ENCODE measurements around the gene RHD.
"Not testable (repeated sequence)": the region's sequence is repeated elsewhere in the genome, so short reads cannot be mapped to it uniquely, and the experiment has no call there.

Gene RHD

GRCh38 chr1:25272238-25272637, at the start of gene RHD:
RHD (plus strand) TSS chr1:25272509; CDS start chr1:25272548, 39 bp downstream.
- not testable (repeated sequence) for H3K27me3 Mint-ChIP-seq; H3K9me3 Mint-ChIP-seq (ENCODE audit: low read depth); H3K4me3 Mint-ChIP-seq; H3K4me1 Mint-ChIP-seq (ENCODE audit: low read depth); H3K36me3 Mint-ChIP-seq; H3K27ac Mint-ChIP-seq

- peaks cover 14% of the 10 kb centered on the region for H3K36me3 Mint-ChIP-seq
- H3K4me1 Mint-ChIP-seq (ENCODE audit: low read depth): peaks cover 3% of the 10 kb centered on the region
- no peaks in the 10 kb centered on the region for H3K27me3 Mint-ChIP-seq
- H3K9me3 Mint-ChIP-seq (ENCODE audit: low read depth): no peaks in the 10 kb centered on the region
- no peak overlapping the region for H3K27ac Mint-ChIP-seq
- no peak overlapping the region for H3K4me3 Mint-ChIP-seq
Measured at GRCh38 chr1:25222606-25223005, 49.7 kb upstream of the RHD start.

- Mint-ChIP-seq H3K9me3 (ENCODE audit: low read depth) (no peaks in the 10 kb centered on the region), H3K36me3 (peaks cover 17% of the 10 kb centered on the region), H3K4me1 (ENCODE audit: low read depth) (peaks cover 8% of the 10 kb centered on the region), H3K27ac (no peak overlapping the region), H3K27me3 (no peaks in the 10 kb centered on the region), H3K4me3 (no peak overlapping the region)
Measured at GRCh38 chr1:25223471-25223870, 48.8 kb upstream of the RHD start.

- Mint-ChIP-seq H3K27ac (no peak within 1 kb of the TSS), H3K36me3 (peaks cover 6% of the 10 kb centered on the region), H3K27me3 (no peaks in the 10 kb centered on the region), H3K4me3 (no peak within 1 kb of the TSS), H3K4me1 (ENCODE audit: low read depth) (peaks cover 43% of the 10 kb centered on the region), H3K9me3 (ENCODE audit: low read depth) (no peaks in the 10 kb centered on the region)
Measured at GRCh38 chr1:25232027-25232865, 40.1 kb upstream of the RHD start, which contains the start of gene SYF2. SYF2 (minus strand) TSS chr1:25232502; CDS start chr1:25232467, 35 bp downstream.

- Mint-ChIP-seq H3K27me3 (no peaks in the 10 kb centered on the region), H3K4me3 (no peak overlapping the region), H3K27ac (no peak overlapping the region), H3K36me3 (peaks cover 2% of the 10 kb centered on the region), H3K4me1 (ENCODE audit: low read depth) (peaks cover 44% of the 10 kb centered on the region), H3K9me3 (ENCODE audit: low read depth) (no peaks in the 10 kb centered on the region)
Measured at GRCh38 chr1:25232866-25233784, 39.2 kb upstream of the RHD start.

- H3K27ac Mint-ChIP-seq; H3K27me3 Mint-ChIP-seq; H3K36me3 Mint-ChIP-seq; H3K9me3 Mint-ChIP-seq (ENCODE audit: low read depth); H3K4me3 Mint-ChIP-seq: not testable (repeated sequence)
- H3K4me1 Mint-ChIP-seq (ENCODE audit: low read depth): peaks cover 52% of the 10 kb centered on the region
Measured at GRCh38 chr1:25235411-25235810, 36.9 kb upstream of the RHD start.

- not testable (repeated sequence) for H3K27me3 Mint-ChIP-seq; H3K9me3 Mint-ChIP-seq (ENCODE audit: low read depth); H3K4me3 Mint-ChIP-seq; H3K36me3 Mint-ChIP-seq
- H3K4me1 Mint-ChIP-seq (ENCODE audit: low read depth): peaks cover 51% of the 10 kb centered on the region
- H3K27ac Mint-ChIP-seq: peak overlapping the region; percentile 10
Measured at GRCh38 chr1:25236261-25236660, 36.0 kb upstream of the RHD start.

- H3K36me3 Mint-ChIP-seq: peaks cover 5% of the 10 kb centered on the region
- H3K4me3 Mint-ChIP-seq: no peak overlapping the region
- no peaks in the 10 kb centered on the region for H3K9me3 Mint-ChIP-seq (ENCODE audit: low read depth)
- H3K27me3 Mint-ChIP-seq: no peaks in the 10 kb centered on the region
- peaks cover 57% of the 10 kb centered on the region for H3K4me1 Mint-ChIP-seq (ENCODE audit: low read depth)
- H3K27ac Mint-ChIP-seq: peak overlapping the region; percentile 86
Measured at GRCh38 chr1:25238046-25238445, 34.3 kb upstream of the RHD start.

GRCh38 chr1:25239681-25240541, 32.4 kb upstream of the RHD start:
- peaks cover 7% of the 10 kb centered on the region for H3K36me3 Mint-ChIP-seq
- H3K27ac Mint-ChIP-seq: peak overlapping the region; percentile 97
- H3K4me1 Mint-ChIP-seq (ENCODE audit: low read depth): peaks cover 65% of the 10 kb centered on the region
- no peaks in the 10 kb centered on the region for H3K9me3 Mint-ChIP-seq (ENCODE audit: low read depth)
- no peaks in the 10 kb centered on the region for H3K27me3 Mint-ChIP-seq
- H3K4me3 Mint-ChIP-seq: peak overlapping the region; percentile 90

- Mint-ChIP-seq H3K4me3 (peak overlapping the region; percentile 72), H3K9me3 (ENCODE audit: low read depth) (no peaks in the 10 kb centered on the region), H3K27me3 (no peaks in the 10 kb centered on the region), H3K4me1 (ENCODE audit: low read depth) (peaks cover 68% of the 10 kb centered on the region), H3K36me3 (peaks cover 20% of the 10 kb centered on the region), H3K27ac (peak overlapping the region; percentile 78)
Measured at GRCh38 chr1:25243907-25244306, 28.4 kb upstream of the RHD start.

- Mint-ChIP-seq H3K27me3 (no peaks in the 10 kb centered on the region), H3K9me3 (ENCODE audit: low read depth) (no peaks in the 10 kb centered on the region), H3K4me3 (peak overlapping the region; percentile 96), H3K36me3 (peaks cover 17% of the 10 kb centered on the region), H3K27ac (peak overlapping the region; percentile 98), H3K4me1 (ENCODE audit: low read depth) (peaks cover 55% of the 10 kb centered on the region)
Measured at GRCh38 chr1:25245393-25245792, 26.9 kb upstream of the RHD start.

- no peaks in the 10 kb centered on the region for H3K9me3 Mint-ChIP-seq (ENCODE audit: low read depth)
- H3K27ac Mint-ChIP-seq: peak overlapping the region; percentile 98
- H3K36me3 Mint-ChIP-seq: peaks cover 17% of the 10 kb centered on the region
- no peaks in the 10 kb centered on the region for H3K27me3 Mint-ChIP-seq
- peaks cover 50% of the 10 kb centered on the region for H3K4me1 Mint-ChIP-seq (ENCODE audit: low read depth)
- H3K4me3 Mint-ChIP-seq: peak overlapping the region; percentile 96
Measured at GRCh38 chr1:25245809-25246599, 26.3 kb upstream of the RHD start.

- peak overlapping the region; percentile 98 for H3K27ac Mint-ChIP-seq
- H3K27me3 Mint-ChIP-seq: no peaks in the 10 kb centered on the region
- peaks cover 17% of the 10 kb centered on the region for H3K36me3 Mint-ChIP-seq
- no peaks in the 10 kb centered on the region for H3K9me3 Mint-ChIP-seq (ENCODE audit: low read depth)
- H3K4me1 Mint-ChIP-seq (ENCODE audit: low read depth): peaks cover 48% of the 10 kb centered on the region
- peak overlapping the region; percentile 96 for H3K4me3 Mint-ChIP-seq
Measured at GRCh38 chr1:25246600-25247023, 25.7 kb upstream of the RHD start.

All from activated naive CD8-positive, alpha-beta T cell (primary cell).